ENCODE data around the gene SIPA1L3.

SIPA1L3 gene

DNA sequence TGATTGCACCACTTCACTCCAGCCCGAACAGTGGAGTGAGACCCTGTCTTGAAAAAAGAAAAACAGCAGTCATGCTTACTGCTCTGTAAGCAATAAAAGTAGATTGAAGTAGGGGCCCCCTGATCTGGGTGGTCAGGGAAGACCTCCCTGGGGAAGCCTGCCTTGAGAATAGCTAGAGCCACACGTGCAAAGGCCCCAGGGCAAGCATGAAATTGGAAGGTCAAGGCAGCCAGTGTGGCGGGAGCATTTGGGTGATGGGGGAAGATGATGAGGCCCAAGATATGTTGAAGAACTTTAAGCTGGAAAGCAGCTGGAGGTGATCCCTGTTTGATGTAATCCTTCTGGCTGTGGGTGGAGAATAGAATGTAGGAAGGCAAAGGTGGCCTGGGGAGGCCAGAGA, 104.4 kb downstream of the SIPA1L3 start:
- no peaks in the 10 kb centered on the region for H3K27me3 ChIP-seq (ENCODE audit: insufficient read depth, insufficient read length)
- TF ChIP-seq SUZ12 (IDR thresholded peaks at IDR 0.05; ENCODE audit: extremely low read depth, insufficient read depth, insufficient read length), result no peak
- TF ChIP-seq ZNF274 (IDR thresholded peaks at IDR 0.05; ENCODE audit: low read depth, low read length), result no peak
- no peak for TF ChIP-seq YY1 (IDR thresholded peaks at IDR 0.05; ENCODE audit: insufficient read depth, insufficient read length)
- H3K9me3 ChIP-seq (ENCODE audit: insufficient read depth, low read length), result no peaks in the 10 kb centered on the region
- no peak overlapping the region for H3K4me3 ChIP-seq (ENCODE audit: insufficient read length, low read depth)
- DNase-seq (ENCODE audit: low read depth, low spot score), result no peak
- no peaks in the 10 kb centered on the region for H3K4me1 ChIP-seq (ENCODE audit: insufficient read depth, insufficient read length)
- H3K9ac ChIP-seq (ENCODE audit: insufficient read length, low read depth), result no peak overlapping the region
- no peaks in the 10 kb centered on the region for H3K36me3 ChIP-seq (ENCODE audit: insufficient read depth, insufficient read length, low read length)

- H3K4me3 ChIP-seq (ENCODE audit: insufficient read length, low read depth), result no peak overlapping the region
- TF ChIP-seq YY1 (IDR thresholded peaks at IDR 0.05; ENCODE audit: insufficient read depth, insufficient read length) (no peak), ZNF274 (IDR thresholded peaks at IDR 0.05; ENCODE audit: low read depth, low read length) (no peak), SUZ12 (IDR thresholded peaks at IDR 0.05; ENCODE audit: extremely low read depth, insufficient read depth, insufficient read length) (no peak)
- DNase-seq (ENCODE audit: low read depth, low spot score), result no peak
- no peaks in the 10 kb centered on the region for H3K4me1 ChIP-seq (ENCODE audit: insufficient read depth, insufficient read length)
- H3K27me3 ChIP-seq (ENCODE audit: insufficient read depth, insufficient read length), result no peaks in the 10 kb centered on the region
- no peak overlapping the region for H3K9ac ChIP-seq (ENCODE audit: insufficient read length, low read depth)
- H3K9me3 ChIP-seq (ENCODE audit: insufficient read depth, low read length), result no peaks in the 10 kb centered on the region
- no peaks in the 10 kb centered on the region for H3K36me3 ChIP-seq (ENCODE audit: insufficient read depth, insufficient read length, low read length)
Measured at GRCh38 chr19:38012290-38012689, 105.3 kb downstream of the SIPA1L3 start.

GRCh38 chr19:38012944-38013343, 105.9 kb downstream of the SIPA1L3 start:
- no peaks in the 10 kb centered on the region for H3K4me1 ChIP-seq (ENCODE audit: insufficient read depth, insufficient read length)
- no peaks in the 10 kb centered on the region for H3K27me3 ChIP-seq (ENCODE audit: insufficient read depth, insufficient read length)
- no peak overlapping the region for H3K9ac ChIP-seq (ENCODE audit: insufficient read length, low read depth)
- no peaks in the 10 kb centered on the region for H3K9me3 ChIP-seq (ENCODE audit: insufficient read depth, low read length)
- TF ChIP-seq SUZ12 (IDR thresholded peaks at IDR 0.05; ENCODE audit: extremely low read depth, insufficient read depth, insufficient read length) (no peak), YY1 (IDR thresholded peaks at IDR 0.05; ENCODE audit: insufficient read depth, insufficient read length) (no peak), ZNF274 (IDR thresholded peaks at IDR 0.05; ENCODE audit: low read depth, low read length) (no peak)
- no peak overlapping the region for H3K4me3 ChIP-seq (ENCODE audit: insufficient read length, low read depth)
- DNase-seq (ENCODE audit: low read depth, low spot score), result no peak
- H3K36me3 ChIP-seq (ENCODE audit: insufficient read depth, insufficient read length, low read length), result no peaks in the 10 kb centered on the region

DNA sequence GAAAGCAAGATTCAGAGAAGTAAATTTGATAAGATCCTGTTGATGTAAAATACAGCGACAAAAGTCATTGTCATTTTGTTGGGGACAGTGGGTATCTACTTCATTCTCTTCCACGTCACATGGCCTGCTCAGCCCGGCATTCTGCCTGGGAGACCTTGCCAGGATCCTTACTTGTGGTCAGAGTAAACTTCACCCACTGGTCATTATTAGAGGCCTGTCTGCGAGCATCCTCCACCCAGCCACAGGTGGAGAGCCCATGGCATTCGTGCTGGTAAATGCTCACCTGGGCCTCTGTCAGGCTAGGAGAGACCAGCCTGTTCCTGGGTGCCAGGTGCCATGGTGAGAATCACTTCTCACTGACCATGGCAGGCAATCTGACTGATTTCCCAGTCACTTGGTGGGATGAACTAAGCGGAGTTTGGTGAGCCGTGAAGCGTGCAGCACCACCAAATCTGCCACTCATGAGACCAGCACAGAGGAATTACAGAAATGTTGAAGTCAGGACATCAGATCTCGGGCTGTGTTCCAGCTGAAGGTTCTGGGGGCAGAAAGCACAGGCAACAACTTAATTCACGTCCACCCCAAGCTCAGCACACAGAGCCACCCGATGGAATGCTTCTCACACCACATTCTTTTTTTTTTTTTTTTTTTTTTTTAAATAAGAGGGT, 107.0 kb downstream of the SIPA1L3 start:
- Histone ChIP-seq H3K27me3 (ENCODE audit: insufficient read depth, insufficient read length) (no peaks in the 10 kb centered on the region), H3K9me3 (ENCODE audit: insufficient read depth, low read length) (no peaks in the 10 kb centered on the region), H3K4me1 (ENCODE audit: insufficient read depth, insufficient read length) (no peaks in the 10 kb centered on the region), H3K36me3 (ENCODE audit: insufficient read depth, insufficient read length, low read length) (no peaks in the 10 kb centered on the region), H3K9ac (ENCODE audit: insufficient read length, low read depth) (no peak overlapping the region), H3K4me3 (ENCODE audit: insufficient read length, low read depth) (no peak overlapping the region)
- TF ChIP-seq ZNF274 (IDR thresholded peaks at IDR 0.05; ENCODE audit: low read depth, low read length), result no peak
- no peak for TF ChIP-seq SUZ12 (IDR thresholded peaks at IDR 0.05; ENCODE audit: extremely low read depth, insufficient read depth, insufficient read length)
- TF ChIP-seq YY1 (IDR thresholded peaks at IDR 0.05; ENCODE audit: insufficient read depth, insufficient read length), result no peak
- no peak for DNase-seq (ENCODE audit: low read depth, low spot score)

DNA sequence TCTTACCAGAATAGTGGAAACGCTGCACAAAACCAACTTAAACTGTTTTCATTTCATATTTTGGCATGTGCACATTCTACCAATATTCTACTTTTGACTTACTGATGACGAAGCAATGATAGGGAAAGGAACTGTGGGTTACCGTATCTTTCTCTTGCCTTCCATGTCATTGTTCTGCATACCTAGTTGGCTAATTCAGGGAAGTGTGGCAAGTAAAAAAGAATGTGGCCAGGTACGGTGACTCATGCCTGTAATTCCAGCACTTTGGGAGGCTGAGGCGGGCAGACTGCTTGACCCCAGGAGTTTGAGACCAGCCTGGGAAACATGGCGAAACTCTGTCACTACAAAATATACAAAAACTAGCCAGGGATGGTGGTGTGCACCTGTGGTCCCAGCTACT, 108.2 kb downstream of the SIPA1L3 start:
- DNase-seq (ENCODE audit: low read depth, low spot score), result no peak
- H3K9ac ChIP-seq (ENCODE audit: insufficient read length, low read depth), result no peak overlapping the region
- no peak for TF ChIP-seq YY1 (IDR thresholded peaks at IDR 0.05; ENCODE audit: insufficient read depth, insufficient read length)
- no peak for TF ChIP-seq ZNF274 (IDR thresholded peaks at IDR 0.05; ENCODE audit: low read depth, low read length)
- TF ChIP-seq SUZ12 (IDR thresholded peaks at IDR 0.05; ENCODE audit: extremely low read depth, insufficient read depth, insufficient read length), result no peak
- no peaks in the 10 kb centered on the region for H3K4me1 ChIP-seq (ENCODE audit: insufficient read depth, insufficient read length)
- H3K9me3 ChIP-seq (ENCODE audit: insufficient read depth, low read length), result no peaks in the 10 kb centered on the region
- H3K36me3 ChIP-seq (ENCODE audit: insufficient read depth, insufficient read length, low read length), result no peaks in the 10 kb centered on the region
- no peaks in the 10 kb centered on the region for H3K27me3 ChIP-seq (ENCODE audit: insufficient read depth, insufficient read length)
- H3K4me3 ChIP-seq (ENCODE audit: insufficient read length, low read depth), result no peak overlapping the region

GRCh38 chr19:38015761-38016160, 108.8 kb downstream of the SIPA1L3 start:
- no peak overlapping the region for H3K9ac ChIP-seq (ENCODE audit: insufficient read length, low read depth)
- H3K27me3 ChIP-seq (ENCODE audit: insufficient read depth, insufficient read length), result no peaks in the 10 kb centered on the region
- no peak overlapping the region for H3K4me3 ChIP-seq (ENCODE audit: insufficient read length, low read depth)
- H3K9me3 ChIP-seq (ENCODE audit: insufficient read depth, low read length), result no peaks in the 10 kb centered on the region
- H3K4me1 ChIP-seq (ENCODE audit: insufficient read depth, insufficient read length), result no peaks in the 10 kb centered on the region
- H3K36me3 ChIP-seq (ENCODE audit: insufficient read depth, insufficient read length, low read length), result no peaks in the 10 kb centered on the region
- no peak for TF ChIP-seq ZNF274 (IDR thresholded peaks at IDR 0.05; ENCODE audit: low read depth, low read length)
- no peak for TF ChIP-seq YY1 (IDR thresholded peaks at IDR 0.05; ENCODE audit: insufficient read depth, insufficient read length)
- no peak for TF ChIP-seq SUZ12 (IDR thresholded peaks at IDR 0.05; ENCODE audit: extremely low read depth, insufficient read depth, insufficient read length)
- no peak for DNase-seq (ENCODE audit: low read depth, low spot score)

DNA sequence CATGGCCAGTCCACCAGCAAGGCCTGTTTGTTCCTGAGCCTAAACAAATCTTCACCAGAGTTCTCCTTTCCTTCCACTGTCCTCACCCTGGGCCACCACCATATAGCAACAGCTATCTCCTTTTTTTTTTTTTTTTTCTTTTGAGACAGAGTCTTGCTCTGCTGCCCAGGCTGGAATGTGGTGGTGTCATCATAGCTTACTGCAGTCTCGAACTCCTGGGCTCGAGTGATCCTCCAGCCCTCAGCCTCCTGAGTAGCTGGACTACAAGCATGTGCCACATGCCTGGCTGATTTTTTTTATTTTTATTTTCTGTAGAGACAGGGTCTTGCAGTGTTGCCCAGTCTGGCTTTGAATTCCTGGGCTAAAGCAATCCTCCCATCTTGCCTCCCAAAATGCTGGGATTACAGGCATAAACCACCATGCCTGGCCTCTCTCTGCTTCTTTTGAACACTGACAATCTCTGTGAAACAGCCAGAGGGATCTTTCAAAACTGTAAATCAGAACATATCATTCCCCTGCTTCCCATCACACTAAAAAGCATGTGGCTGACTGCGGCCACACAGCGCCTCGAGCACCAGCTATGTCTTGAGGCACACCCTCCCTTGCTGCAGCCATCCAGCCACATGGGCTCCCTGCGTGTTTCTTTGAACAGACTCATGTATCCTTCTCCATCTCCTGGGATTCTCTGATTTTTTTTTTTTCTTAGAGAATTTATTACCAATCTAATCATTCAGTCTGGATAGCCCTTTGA, 110.6 kb downstream of the SIPA1L3 start:
- Histone ChIP-seq H3K27me3 (ENCODE audit: insufficient read depth, insufficient read length) (no peaks in the 10 kb centered on the region), H3K9ac (ENCODE audit: insufficient read length, low read depth) (no peak overlapping the region), H3K36me3 (ENCODE audit: insufficient read depth, insufficient read length, low read length) (no peaks in the 10 kb centered on the region), H3K4me1 (ENCODE audit: insufficient read depth, insufficient read length) (no peaks in the 10 kb centered on the region), H3K4me3 (ENCODE audit: insufficient read length, low read depth) (no peak overlapping the region), H3K9me3 (ENCODE audit: insufficient read depth, low read length) (no peaks in the 10 kb centered on the region)
- TF ChIP-seq YY1 (IDR thresholded peaks at IDR 0.05; ENCODE audit: insufficient read depth, insufficient read length) (no peak), ZNF274 (IDR thresholded peaks at IDR 0.05; ENCODE audit: low read depth, low read length) (no peak), SUZ12 (IDR thresholded peaks at IDR 0.05; ENCODE audit: extremely low read depth, insufficient read depth, insufficient read length) (no peak)
- no peak for DNase-seq (ENCODE audit: low read depth, low spot score)
